Progenitor cell of endocrine pancreas (in vitro differentiated cells): ENCODE results near the gene GRM3. TPM values are rescaled to one million over a fixed set of nuclear protein-coding genes. Genes with fewer than 3 reads are reported as not detected.

Experiments
- DNase-seq: peaks from one replicate; pipeline ENCODE4 v3.0.0; 2021; ENCODE audit warnings: low spot score; ENCODE audit not compliant: unreplicated experiment
- H3K27ac Mint-ChIP-seq: 2 replicates; pipeline ENCODE4 v1.8.0; 2021; ENCODE audit warnings: mild to moderate bottlenecking, moderate library complexity, mixed read lengths
- H3K27me3 Mint-ChIP-seq: 2 replicates; pipeline ENCODE4 v1.8.0; 2021; ENCODE audit warnings: mixed read lengths
- H3K36me3 Mint-ChIP-seq: 2 replicates; pipeline ENCODE4 v1.8.0; 2022; ENCODE audit warnings: mixed read lengths; ENCODE audit not compliant: insufficient read depth
- H3K4me1 Mint-ChIP-seq: 2 replicates; pipeline ENCODE4 v1.8.0; 2021; ENCODE audit warnings: low read depth, mixed read lengths
- H3K4me3 Mint-ChIP-seq: 2 replicates; pipeline ENCODE4 v1.8.0; 2021; ENCODE audit warnings: low read depth, mild to moderate bottlenecking, moderate library complexity, mixed read lengths
- H3K9me3 Mint-ChIP-seq: 2 replicates; pipeline ENCODE4 v1.8.0; 2021; ENCODE audit warnings: low read depth, mixed read lengths
- CTCF ChIP-seq: fragments of 200-600 bp; sonication (generic); IDR thresholded peaks from one replicate; pipeline ENCODE4 v1.5.0; 2021; ENCODE audit warnings: antibody characterized with exemption, mild to moderate bottlenecking; ENCODE audit not compliant: unreplicated experiment
- total RNA-seq: library from RNA; stranded (reverse); gene quantifications from 2 replicates; pipeline ENCODE4 v1.2.1, GENCODE V29; 2021

GRM3 gene
- total RNA-seq, 1 donor from 2014 or later, result 1.4 TPM

GRCh38 chr7:86768967-86769760 is 125.5 kb downstream of the GRM3 start:
- Mint-ChIP-seq H3K36me3 (no peaks in the 10 kb centered on the region), H3K27ac (no peak overlapping the region), H3K4me3 (no peak overlapping the region), H3K4me1 (peaks cover 12% of the 10 kb centered on the region), H3K9me3 (no peaks in the 10 kb centered on the region), H3K27me3 (peaks cover under 1% of the 10 kb centered on the region)
- no peak for TF ChIP-seq CTCF
- DNase-seq, result no peak

GRCh38 chr7:86773309-86773708 is 129.6 kb downstream of the GRM3 start:
- Mint-ChIP-seq H3K27me3 (no peaks in the 10 kb centered on the region), H3K4me3 (no peak overlapping the region), H3K36me3 (no peaks in the 10 kb centered on the region), H3K27ac (no peak overlapping the region), H3K4me1 (peaks cover 19% of the 10 kb centered on the region), H3K9me3 (no peaks in the 10 kb centered on the region)
- DNase-seq, result no peak
- TF ChIP-seq CTCF, result no peak

GRCh38 chr7:86775203-86775602 is 131.5 kb downstream of the GRM3 start:
- no peak for DNase-seq
- no peaks in the 10 kb centered on the region for H3K36me3 Mint-ChIP-seq
- no peak overlapping the region for H3K27ac Mint-ChIP-seq
- no peaks in the 10 kb centered on the region for H3K9me3 Mint-ChIP-seq
- no peak for TF ChIP-seq CTCF
- H3K27me3 Mint-ChIP-seq, result no peaks in the 10 kb centered on the region
- H3K4me1 Mint-ChIP-seq, result peaks cover 10% of the 10 kb centered on the region
- H3K4me3 Mint-ChIP-seq, result no peak overlapping the region

- peaks cover 10% of the 10 kb centered on the region for H3K4me1 Mint-ChIP-seq
- no peaks in the 10 kb centered on the region for H3K36me3 Mint-ChIP-seq
- H3K4me3 Mint-ChIP-seq, result no peak overlapping the region
- TF ChIP-seq CTCF, result no peak
- DNase-seq, result no peak
- no peak overlapping the region for H3K27ac Mint-ChIP-seq
- no peaks in the 10 kb centered on the region for H3K9me3 Mint-ChIP-seq
- no peaks in the 10 kb centered on the region for H3K27me3 Mint-ChIP-seq
Measured at GRCh38 chr7:86776136-86776535, 132.4 kb downstream of the GRM3 start.

- Mint-ChIP-seq H3K4me1 (peaks cover 10% of the 10 kb centered on the region), H3K4me3 (no peak overlapping the region), H3K9me3 (no peaks in the 10 kb centered on the region), H3K36me3 (no peaks in the 10 kb centered on the region), H3K27ac (no peak overlapping the region), H3K27me3 (peaks cover 3% of the 10 kb centered on the region)
- no peak for TF ChIP-seq CTCF
- no peak for DNase-seq
Measured at GRCh38 chr7:86778271-86778670, 134.6 kb downstream of the GRM3 start.
